NB4 (cell line): ENCODE data around the gene PSMD13.

Experiments used
- DNase-seq: peaks from one replicate; pipeline ENCODE4 v3.0.0; 2010; ENCODE audit warnings: low read depth
- H3K4me3 ChIP-seq: one replicate; pipeline ENCODE4 v1.5.1; 2011; ENCODE audit warnings: mild to moderate bottlenecking, low read depth, low read length, moderate library complexity
- CTCF ChIP-seq: IDR thresholded peaks from one replicate; pipeline ENCODE4 v1.5.1; 2012; ENCODE audit warnings: low read depth, low read length
- MAX ChIP-seq: IDR thresholded peaks from 2 replicates; pipeline ENCODE4 v1.6.1; 2011; ENCODE audit warnings: low read depth, low read length
- MYC ChIP-seq: IDR thresholded peaks from 2 replicates; pipeline ENCODE4 v1.6.1; 2011; ENCODE audit warnings: low read depth, low read length
- POLR2A ChIP-seq: IDR thresholded peaks from 2 replicates; pipeline ENCODE4 v1.6.1; 2011; ENCODE audit warnings: mild to moderate bottlenecking; ENCODE audit not compliant: insufficient read length; ENCODE audit errors: extremely low read depth

Gene PSMD13

GRCh38 chr11:250740-251299, 14.0 kb downstream of the PSMD13 start:
- DNase-seq, result peak; percentile 72
- peak; percentile 52 for TF ChIP-seq MAX
- TF ChIP-seq CTCF, result peak; percentile 62
- peak; percentile 54; the same call in 1 of the 2 replicates for TF ChIP-seq MYC
- TF ChIP-seq POLR2A, result no peak
- H3K4me3 ChIP-seq, result no peak overlapping the region

- TF ChIP-seq CTCF (no peak), POLR2A (no peak), MAX (no peak), MYC (no peak)
- DNase-seq, result peak; percentile 24
- no peak overlapping the region for H3K4me3 ChIP-seq
These were observed 14.8 kb downstream of the PSMD13 start for GRCh38 chr11:251550-251949.

GRCh38 chr11:252666-253065, 15.9 kb downstream of the PSMD13 start:
- TF ChIP-seq POLR2A, result no peak
- TF ChIP-seq MAX, result no peak
- TF ChIP-seq CTCF, result no peak
- TF ChIP-seq MYC, result no peak
- no peak for DNase-seq
- H3K4me3 ChIP-seq, result no peak overlapping the region

- DNase-seq, result no peak
- TF ChIP-seq MYC (no peak), CTCF (no peak), MAX (no peak), POLR2A (no peak)
- H3K4me3 ChIP-seq, result no peak overlapping the region
These were observed 16.5 kb downstream of the PSMD13 start for GRCh38 chr11:253160-253885.

GRCh38 chr11:253886-254270, 17.1 kb downstream of the PSMD13 start:
- no peak for DNase-seq
- no peak for TF ChIP-seq MAX
- no peak for TF ChIP-seq CTCF
- no peak for TF ChIP-seq MYC
- no peak for TF ChIP-seq POLR2A
- H3K4me3 ChIP-seq, result no peak overlapping the region
